HAP-1 (cell line): ENCODE data around the gene CHST1.

Source experiments
- DNase-seq, 2 experiments: peaks; one replicate each; pipeline ENCODE4 v3.0.0-alpha.2; 2016 to 2020; ENCODE audit warnings: low spot score in 2 of 2
- H3K27me3 ChIP-seq: fragments of 250-450 bp; sonication (Bioruptor Pico); 2 replicates; pipeline ENCODE4 v1.5.1; 2020; ENCODE audit warnings: low read depth, mild to moderate bottlenecking, moderate library complexity
- H3K36me3 ChIP-seq: fragments of 250-450 bp; sonication (Bioruptor Pico); replicated peaks from 2 replicates; pipeline ENCODE4 v1.5.1; 2020; ENCODE audit warnings: mild to moderate bottlenecking
- H3K4me1 ChIP-seq: fragments of 250-450 bp; sonication (Bioruptor Pico); 2 replicates; pipeline ENCODE4 v1.5.1; 2020; ENCODE audit warnings: mild to moderate bottlenecking
- H3K4me3 ChIP-seq: fragments of 250-450 bp; sonication (Bioruptor Pico); 2 replicates; pipeline ENCODE4 v1.5.1; 2020; ENCODE audit warnings: mild to moderate bottlenecking, moderate library complexity
- H3K9me3 ChIP-seq: fragments of 250-450 bp; sonication (Bioruptor Pico); 2 replicates; pipeline ENCODE4 v1.5.1; 2020; ENCODE audit warnings: mild to moderate bottlenecking, moderate library complexity
- in situ Hi-C: fragments of 300-500 bp; cut with MboI; formaldehyde crosslinking; loops from 3 replicates; pipeline ENCODE4 v1.14.3; 2020; ENCODE audit warnings: low sequenced_read_pairs, inconsistent platforms, mixed read lengths

CHST1 gene

DNA sequence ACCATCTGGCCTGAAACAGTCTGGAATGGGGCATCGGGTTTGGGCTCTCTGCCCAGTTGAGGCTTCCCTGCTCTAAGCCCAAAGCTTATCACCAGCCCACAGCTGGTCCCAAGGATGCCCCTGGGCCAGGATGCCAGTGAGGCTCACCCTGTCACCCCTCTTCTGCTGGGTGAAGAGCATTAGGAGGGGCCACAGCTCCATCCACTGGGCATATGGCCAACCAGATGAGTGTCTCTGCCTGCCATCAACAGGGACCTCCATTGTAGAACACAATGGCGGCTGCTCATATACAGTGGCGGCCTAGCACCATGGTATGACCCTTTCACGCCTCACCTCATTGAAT, 5.6 kb downstream of the CHST1 start:
- no peak for DNase-seq
- in situ Hi-C loops, result loop anchor here (10.0 kb wide), 1 partner anchor 285 kb away; no protein-coding TSS in a partner anchor
- peaks cover 46% of the 10 kb centered on the region for H3K27me3 ChIP-seq

GRCh38 chr11:45659031-45659817, 6.2 kb downstream of the CHST1 start:
- Histone ChIP-seq H3K4me3 (no peak overlapping the region), H3K36me3 (no peaks in the 10 kb centered on the region), H3K4me1 (0 out of 2 replicates have a peak, but pooled peaks cover 2% of the 10 kb centered on the region), H3K27me3 (peaks cover 40% of the 10 kb centered on the region), H3K9me3 (no peaks in the 10 kb centered on the region)
- no peak for DNase-seq
- in situ Hi-C loops, result loop anchor here (10.0 kb wide), 1 partner anchor 284 kb away; no protein-coding TSS in a partner anchor

More for the DNA sequence above, 5.6 kb downstream of the CHST1 start:
- 0 out of 2 replicates have a peak, but pooled peaks cover 2% of the 10 kb centered on the region for H3K4me1 ChIP-seq
- H3K36me3 ChIP-seq, result no peaks in the 10 kb centered on the region
- no peaks in the 10 kb centered on the region for H3K9me3 ChIP-seq
- H3K4me3 ChIP-seq, result no peak overlapping the region

DNA sequence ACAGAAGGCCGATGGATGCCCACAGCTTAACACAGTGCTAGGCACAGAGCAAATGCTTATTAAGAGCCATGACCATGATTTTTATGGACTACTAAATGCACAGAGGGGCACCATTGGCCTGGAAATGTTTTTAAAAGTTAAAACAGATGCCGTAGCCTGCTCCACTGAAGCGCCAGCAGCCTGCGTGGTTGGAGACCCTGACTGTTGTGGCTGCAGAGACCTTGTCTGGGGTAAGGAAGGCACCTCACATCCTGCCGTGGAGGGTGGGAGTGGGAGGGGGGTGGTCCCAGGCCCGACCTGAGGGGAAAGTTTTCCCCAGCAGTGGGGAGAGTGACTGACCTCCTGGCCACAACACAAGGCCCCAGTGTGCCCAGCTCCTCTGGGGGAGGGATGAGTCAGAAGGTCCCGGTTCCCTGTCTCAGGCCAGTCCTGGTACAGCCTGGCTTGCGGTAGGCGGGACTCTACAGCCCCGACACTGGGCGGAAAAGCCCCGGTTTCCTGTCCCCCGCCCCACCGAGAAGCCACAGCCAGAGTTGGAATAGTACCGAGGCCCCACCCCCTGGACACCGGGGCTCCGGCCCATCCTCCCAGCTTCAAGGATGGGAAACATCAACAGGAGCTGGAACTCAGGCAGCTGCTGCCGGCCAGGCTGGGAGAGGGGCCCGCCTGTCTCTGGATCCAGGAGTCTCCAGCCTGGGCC, 7.0 kb downstream of the CHST1 start:
- H3K27me3 ChIP-seq, result peaks cover 32% of the 10 kb centered on the region
- H3K4me3 ChIP-seq, result no peak overlapping the region
- H3K36me3 ChIP-seq, result no peaks in the 10 kb centered on the region
- no peaks in the 10 kb centered on the region for H3K9me3 ChIP-seq
- DNase-seq, result no peak
- H3K4me1 ChIP-seq, result 0 out of 2 replicates have a peak, but pooled peaks cover 2% of the 10 kb centered on the region
- in situ Hi-C loops, result loop anchor here (10.0 kb wide), 1 partner anchor 284 kb away; no protein-coding TSS in a partner anchor

DNA sequence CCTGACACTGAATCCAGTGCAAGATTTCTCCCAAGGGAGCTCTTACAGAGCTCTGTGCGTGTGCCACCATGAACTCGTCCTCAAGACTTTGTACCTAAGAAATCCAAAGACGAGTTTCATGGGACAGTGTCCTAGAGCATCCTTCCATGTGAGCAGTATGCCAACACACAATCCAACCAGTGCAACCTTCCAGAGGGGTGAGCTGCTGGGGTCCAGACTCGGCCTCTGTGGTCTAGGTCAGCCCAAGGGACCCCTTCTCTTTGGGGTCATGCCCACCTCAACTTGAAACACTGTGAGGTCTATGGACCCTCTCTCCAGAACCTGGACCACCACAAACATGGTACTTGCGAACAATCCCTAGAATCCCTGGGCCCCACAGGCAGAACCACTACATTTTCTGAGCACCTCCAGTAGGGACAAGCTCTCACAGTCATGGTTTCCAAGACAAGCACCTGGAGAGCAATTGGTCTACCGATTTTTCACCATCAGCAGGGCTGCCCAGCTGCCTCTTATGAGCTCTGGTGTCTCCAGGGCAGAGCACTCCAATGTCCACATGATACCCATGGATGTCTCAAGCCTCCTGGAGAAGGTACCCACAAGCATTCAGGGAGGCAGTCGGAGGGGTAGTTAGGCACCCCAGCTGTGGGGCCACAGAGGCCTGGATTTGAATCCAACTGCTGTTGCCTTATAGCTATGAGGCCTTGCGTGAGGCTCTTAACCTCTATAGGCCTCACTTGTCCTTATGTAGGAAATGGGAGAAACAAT, 7.7 kb downstream of the CHST1 start:
- in situ Hi-C loops, result loop anchor here (10.0 kb wide), 1 partner anchor 283 kb away; no protein-coding TSS in a partner anchor
- Histone ChIP-seq H3K4me1 (0 out of 2 replicates have a peak, but pooled peaks cover 2% of the 10 kb centered on the region), H3K4me3 (no peak overlapping the region), H3K9me3 (no peaks in the 10 kb centered on the region), H3K27me3 (peaks cover 25% of the 10 kb centered on the region), H3K36me3 (no peaks in the 10 kb centered on the region)
- no peak for DNase-seq

- 0 out of 2 replicates have a peak, but pooled peaks cover 2% of the 10 kb centered on the region for H3K4me1 ChIP-seq
- peaks cover 6% of the 10 kb centered on the region; the same call in 1 of the 2 replicates for H3K27me3 ChIP-seq
Observed at GRCh38 chr11:45655831-45656230, 9.6 kb downstream of the CHST1 start.

GRCh38 chr11:45655347-45655756, 10.1 kb downstream of the CHST1 start:
- DNase-seq, result peak; percentile 51 to 86
- in situ Hi-C loops, result loop anchor here (10.0 kb wide), 1 partner anchor 281 kb away; no protein-coding TSS in a partner anchor

More at GRCh38 chr11:45655831-45656230, 9.6 kb downstream of the CHST1 start:
- Histone ChIP-seq H3K4me3 (no peak overlapping the region), H3K36me3 (no peaks in the 10 kb centered on the region), H3K9me3 (no peaks in the 10 kb centered on the region)
- DNase-seq, result no peak
- in situ Hi-C loops, result loop anchor here (10.0 kb wide), 1 partner anchor 281 kb away; no protein-coding TSS in a partner anchor

GRCh38 chr11:45655012-45655283, 10.5 kb downstream of the CHST1 start:
- in situ Hi-C loops, result loop anchor here (10.0 kb wide), 1 partner anchor 280 kb away; no protein-coding TSS in a partner anchor
- H3K4me1 ChIP-seq, result 0 out of 2 replicates have a peak, but pooled peaks cover 2% of the 10 kb centered on the region
- H3K9me3 ChIP-seq, result no peaks in the 10 kb centered on the region
- H3K36me3 ChIP-seq, result no peaks in the 10 kb centered on the region
- no peak for DNase-seq
- no peaks in the 10 kb centered on the region for H3K27me3 ChIP-seq
- H3K4me3 ChIP-seq, result no peak overlapping the region

More at GRCh38 chr11:45655347-45655756, 10.1 kb downstream of the CHST1 start:
- no peaks in the 10 kb centered on the region for H3K9me3 ChIP-seq
- peaks cover 2% of the 10 kb centered on the region; the same call in 1 of the 2 replicates for H3K27me3 ChIP-seq
- no peaks in the 10 kb centered on the region for H3K36me3 ChIP-seq
- 0 out of 2 replicates have a peak, but pooled peaks cover 2% of the 10 kb centered on the region for H3K4me1 ChIP-seq
- no peak overlapping the region for H3K4me3 ChIP-seq

DNA sequence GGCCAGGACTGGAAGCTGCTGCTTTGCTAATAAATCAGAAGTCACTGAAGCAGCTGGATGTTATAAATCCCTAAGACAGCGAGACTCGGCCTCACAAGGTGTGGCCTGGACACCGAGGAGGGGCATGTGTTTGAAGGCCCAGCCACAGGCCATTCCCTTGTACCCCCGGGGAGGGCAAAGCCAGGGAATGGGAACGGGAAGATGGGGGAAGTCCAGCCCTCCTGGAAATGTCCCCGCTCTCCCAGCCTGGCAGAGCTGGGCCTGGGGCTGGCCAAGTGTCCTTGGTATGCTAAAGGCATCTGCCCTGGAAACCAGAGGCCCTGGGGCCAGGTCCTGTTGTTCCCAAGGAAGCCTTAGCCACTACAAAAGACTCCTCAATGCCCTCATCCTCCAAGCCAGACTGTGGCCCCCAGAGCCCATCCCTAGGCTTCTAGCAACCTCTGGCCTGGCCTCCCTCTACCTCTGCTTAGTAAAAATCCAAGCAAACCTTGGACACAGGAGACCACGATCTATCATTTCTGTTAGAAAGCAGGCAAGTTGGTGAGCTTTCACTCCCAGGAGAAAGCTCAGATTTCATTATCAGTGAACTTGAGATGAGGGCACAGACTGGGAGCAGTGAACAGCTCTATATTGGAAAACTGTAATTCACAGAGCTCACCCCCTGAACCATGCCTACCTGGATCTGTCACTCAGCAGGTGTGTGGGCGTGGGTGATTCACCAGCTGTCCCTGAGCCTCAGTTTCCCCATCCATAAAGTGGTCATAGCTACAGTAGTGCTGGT, 11.0 kb downstream of the CHST1 start:
- in situ Hi-C loops, result loop anchor here (10.0 kb wide), 1 partner anchor 280 kb away; no protein-coding TSS in a partner anchor
- no peaks in the 10 kb centered on the region for H3K9me3 ChIP-seq
- H3K27me3 ChIP-seq, result no peaks in the 10 kb centered on the region
- no peak overlapping the region for H3K4me3 ChIP-seq
- H3K36me3 ChIP-seq, result no peaks in the 10 kb centered on the region
- DNase-seq, result no peak
- 0 out of 2 replicates have a peak, but pooled peaks cover 2% of the 10 kb centered on the region for H3K4me1 ChIP-seq

- Histone ChIP-seq H3K9me3 (no peaks in the 10 kb centered on the region), H3K4me1 (0 out of 2 replicates have a peak, but pooled peaks cover 2% of the 10 kb centered on the region), H3K36me3 (no peaks in the 10 kb centered on the region), H3K27me3 (no peaks in the 10 kb centered on the region), H3K4me3 (no peak overlapping the region)
- DNase-seq, result no peak
- in situ Hi-C loops, result loop anchor here (10.0 kb wide), 1 partner anchor 278 kb away; no protein-coding TSS in a partner anchor
Observed at GRCh38 chr11:45653277-45653676, 12.1 kb downstream of the CHST1 start.

GRCh38 chr11:45652781-45653180, 12.6 kb downstream of the CHST1 start:
- Histone ChIP-seq H3K4me3 (no peak overlapping the region), H3K9me3 (no peaks in the 10 kb centered on the region), H3K4me1 (0 out of 2 replicates have a peak, but pooled peaks cover 2% of the 10 kb centered on the region), H3K27me3 (no peaks in the 10 kb centered on the region), H3K36me3 (no peaks in the 10 kb centered on the region)
- no peak for DNase-seq
- in situ Hi-C loops, result loop anchor here (10.0 kb wide), 1 partner anchor 278 kb away; no protein-coding TSS in a partner anchor

DNA sequence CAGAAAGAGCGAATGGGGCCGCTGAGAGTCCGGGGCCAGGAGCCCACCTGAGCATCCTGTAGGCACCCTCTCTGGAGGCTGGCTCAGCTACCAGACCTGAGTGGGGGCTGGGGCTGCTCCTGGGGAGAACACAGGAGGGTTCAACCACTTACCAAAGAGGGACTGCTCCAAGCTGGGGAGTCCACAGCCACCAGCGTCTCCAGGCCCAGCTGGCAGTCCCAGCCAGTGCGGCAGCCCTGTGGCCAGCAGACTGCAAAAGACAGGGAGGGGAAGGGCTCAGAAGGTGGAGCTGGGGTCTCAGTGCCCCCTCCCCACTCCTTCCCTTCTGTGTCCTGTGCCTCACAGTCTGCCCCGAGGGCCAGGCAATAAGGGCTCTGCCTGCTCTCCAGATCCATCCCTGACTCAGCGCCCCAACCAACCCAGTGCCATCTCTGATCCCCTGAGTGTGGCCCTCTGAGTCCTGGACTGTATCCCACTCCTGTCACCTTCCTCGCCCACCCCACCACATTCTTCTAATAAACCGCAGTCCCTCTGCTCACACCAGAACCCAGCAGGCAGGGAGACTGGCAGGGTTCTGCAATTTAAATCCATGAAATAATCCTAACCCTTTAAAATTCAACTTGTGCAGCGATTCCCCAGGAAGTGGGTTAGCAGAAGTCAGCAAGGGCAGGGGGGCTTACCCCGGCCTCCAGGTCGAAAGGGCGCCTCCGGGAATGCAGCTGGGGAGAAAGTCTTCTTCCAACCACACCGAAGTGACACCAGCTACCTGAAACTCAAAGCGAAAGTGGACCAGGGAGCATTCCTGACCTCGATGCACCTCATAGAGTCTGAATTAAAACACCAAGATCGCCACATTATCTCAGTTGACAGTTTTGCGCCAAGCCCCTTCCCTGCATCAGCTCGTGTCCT, 13.3 kb downstream of the CHST1 start:
- H3K4me3 ChIP-seq, result no peak overlapping the region
- no peaks in the 10 kb centered on the region for H3K36me3 ChIP-seq
- H3K27me3 ChIP-seq, result no peaks in the 10 kb centered on the region; the same call in 1 of the 2 replicates
- in situ Hi-C loops, result loop anchor here (10.0 kb wide), 1 partner anchor 277 kb away; no protein-coding TSS in a partner anchor
- DNase-seq, result no peak
- H3K9me3 ChIP-seq, result no peaks in the 10 kb centered on the region
- H3K4me1 ChIP-seq, result 0 out of 2 replicates have a peak, but pooled peaks cover 2% of the 10 kb centered on the region
